Sigmoid colon (tissue), 4 donors: Measurements from ENCODE around the gene EARS2.
"Not testable (repeated sequence)": the region's sequence is repeated elsewhere in the genome, so short reads cannot be mapped to it uniquely, and the experiment has no call there.

ENCODE experiments used
- CTCF ChIP-seq, 4 experiments: fragments of 450-650 bp in 3 of 4; fragments of 200-600 bp in 1 of 4; IDR thresholded peaks; one replicate each; pipeline ENCODE4 v1.5.1; 2016 to 2019; ENCODE audit warnings: antibody characterized with exemption in 4 of 4, mild to moderate bottlenecking in 3 of 4, moderate library complexity in 2 of 4
- EP300 ChIP-seq, 4 donors: sonication (generic); formaldehyde crosslinking; IDR thresholded peaks; one replicate each; pipeline ENCODE4 v1.6.1; 2017; ENCODE audit warnings: antibody characterized with exemption in 4 of 4
- POLR2A ChIP-seq, 2 donors: fragments of 450-650 bp; IDR thresholded peaks; one replicate each; pipeline ENCODE4 v1.6.1; 2016; ENCODE audit warnings: antibody characterized with exemption in 2 of 2, mild to moderate bottlenecking in 2 of 2, moderate library complexity in 2 of 2
- POLR2AphosphoS5 ChIP-seq, 4 donors: sonication (generic); formaldehyde crosslinking; IDR thresholded peaks; one replicate each; pipeline ENCODE4 v1.6.1; 2017; ENCODE audit warnings: antibody characterized with exemption in 4 of 4

- not testable (repeated sequence) for TF ChIP-seq EP300, CTCF, POLR2AphosphoS5, POLR2A (IDR thresholded peaks at IDR 0.05)
Measured at GRCh38 chr16:23510915-23511270, 46.3 kb downstream of the EARS2 start.
